GM12878 (cell line): ENCODE data around the gene COL5A1. TPM values are rescaled to one million over a fixed set of nuclear protein-coding genes. Genes with fewer than 3 reads are reported as not detected.

Experiments
- ATAC-seq: fragments of 200-7000 bp; cut with Tn5 transposase; 3 replicates; pipeline ENCODE4 v1.9.1; 2020; ENCODE audit warnings: mild to moderate bottlenecking, moderate library complexity
- BruUV-seq: library from RNA; stranded (reverse); fragments of 400-500 nt; replicated peaks from 2 replicates; lab custom pipeline; 2021; lab: Mats Ljungman, UMichigan
- CTCF ChIA-PET: fragments of 300-600 bp; sonication (Branson Sonifier 250); formaldehyde crosslinking; extraction: SDS; loops from one replicate; lab custom pipeline; 2021; ENCODE audit warnings: inconsistent platforms; lab: Yijun Ruan, JAX
- POLR2A ChIA-PET: fragments of 350-600 bp; formaldehyde crosslinking; extraction: SDS; loops from one replicate; lab custom pipeline; 2021; ENCODE audit warnings: inconsistent platforms; lab: Charles Lee
- RAD21 ChIA-PET: fragments of 300-600 bp; sonication (Branson Sonifier 250); formaldehyde crosslinking; loops from one replicate; lab custom pipeline; 2023; ENCODE audit warnings: antibody characterized with exemption; ENCODE audit not compliant: unreplicated experiment; lab: Charles Lee
- SMC1A ChIA-PET: fragments of 300-600 bp; sonication (Branson Sonifier 250); formaldehyde crosslinking; loops from one replicate; lab custom pipeline; 2023; ENCODE audit not compliant: unreplicated experiment, uncharacterized antibody; lab: Charles Lee
- DNase-seq: peaks from one replicate; pipeline ENCODE4 v3.0.0-alpha.2; 2011; ENCODE audit warnings: low read depth, low spot score
- FAIRE-seq: peaks from 3 replicates; lab custom pipeline; 2011; peaks lifted over from hg19 to GRCh38; lab: Jason Lieb, UNC
- H2AFZ ChIP-seq: 2 replicates; pipeline ENCODE4 v1.6.0; 2011; ENCODE audit warnings: low read depth, low read length, control low read depth; ENCODE audit not compliant: control insufficient read depth
- H3K27ac ChIP-seq: 2 replicates; pipeline ENCODE4 v1.5.1; 2011; ENCODE audit warnings: control low read depth; ENCODE audit not compliant: control insufficient read depth, insufficient read depth
- H3K27me3 ChIP-seq, 2 experiments: replicated peaks in 1 of 2; 2 replicates each; pipeline versions ENCODE4 v1.6.0 to v1.6.1; 2011; ENCODE audit warnings: low read length in 1 of 2; ENCODE audit not compliant: control insufficient read depth in 2 of 2, insufficient read depth in 2 of 2
- H3K36me3 ChIP-seq, 2 experiments: 2 replicates each; pipeline ENCODE4 v1.5.1; 2011; ENCODE audit warnings: low read length in 1 of 2; ENCODE audit not compliant: control insufficient read depth in 2 of 2, insufficient read depth in 2 of 2
- H3K4me1 ChIP-seq: 2 replicates; pipeline ENCODE4 v1.6.1; 2011; ENCODE audit warnings: mild to moderate bottlenecking, low read length, moderate library complexity, mixed read lengths; ENCODE audit not compliant: control insufficient read depth, insufficient read depth
- H3K4me2 ChIP-seq: 2 replicates; pipeline ENCODE4 v1.6.0; 2011; ENCODE audit warnings: control low read depth; ENCODE audit not compliant: control insufficient read depth, insufficient read depth
- H3K4me3 ChIP-seq: fragments of 200-600 bp; sonication (generic); 2 replicates; pipeline ENCODE4 v1.5.1; 2016
- H3K79me2 ChIP-seq: 2 replicates; pipeline ENCODE4 v1.6.0; 2011; ENCODE audit warnings: low read length; ENCODE audit not compliant: control insufficient read depth, insufficient read depth
- H3K9ac ChIP-seq: 2 replicates; pipeline ENCODE4 v1.8.0; 2011; ENCODE audit warnings: low read length, control low read depth, mixed read lengths; ENCODE audit not compliant: control insufficient read depth, insufficient read depth
- H3K9me3 ChIP-seq: replicated peaks from 3 replicates; pipeline ENCODE4 v1.5.1; 2011; ENCODE audit warnings: mild to moderate bottlenecking, low read length; ENCODE audit not compliant: control insufficient read depth, insufficient read depth
- H4K20me1 ChIP-seq: 2 replicates; pipeline ENCODE4 v1.6.0; 2011; ENCODE audit not compliant: control insufficient read depth, insufficient read depth
- LARP7 ChIP-seq: fragments of 450-650 bp; IDR thresholded peaks from 2 replicates; pipeline ENCODE4 v1.6.1; 2017; ENCODE audit warnings: mild to moderate bottlenecking
- MYB ChIP-seq: fragments of 150-350 bp; IDR thresholded peaks from 2 replicates; pipeline ENCODE4 v1.6.1; 2014; ENCODE audit warnings: mild to moderate bottlenecking, low read depth, low read length, borderline replicate concordance
- TCF3 ChIP-seq: IDR thresholded peaks from 2 replicates; pipeline ENCODE4 v1.6.1; 2012; ENCODE audit warnings: low read depth, mild to moderate bottlenecking, low read length, borderline replicate concordance; ENCODE audit not compliant: insufficient read depth
- ZZZ3 ChIP-seq: IDR thresholded peaks from 2 replicates; pipeline ENCODE4 v1.6.1; 2011; ENCODE audit warnings: low read depth; ENCODE audit not compliant: control insufficient read depth, insufficient read length
- WGBS: methylation state at CpG from one replicate; pipeline ENCODE4 v1.1.6; 2016; ENCODE audit warnings: low lambda C conversion rate; ENCODE audit not compliant: insufficient replicate concordance, insufficient coverage; ENCODE audit errors: missing lambda C conversion rate; 5-methylcytosine and 5-hydroxymethylcytosine counted together
- in situ Hi-C: fragments of 300-500 bp; cut with MboI; formaldehyde crosslinking; loops from 9 replicates; pipeline ENCODE4 v1.14.3; 2018; ENCODE audit warnings: mixed read lengths
- intact Hi-C: fragments of 100-400 bp; cut with micrococcal nuclease; formaldehyde crosslinking; loops from one replicate; pipeline ENCODE4 v1.14.2; 2022; ENCODE audit not compliant: unreplicated experiment
- polyA plus RNA-seq, 11 experiments: library from polyadenylated mRNA; depleted of rRNA in 4 of 11; unstranded in 6 of 11; stranded (reverse) in 5 of 11; fragments of >200 nt; fragmentation: Nextera tagmentation in 4 of 11; fragmentation: Illumina TruSeq in 1 of 11; extraction: Ambion mirVana in 4 of 11; extraction: Trizol in 1 of 11; gene quantifications; 1 replicate in 1 of 11; 2 replicates in 10 of 11; pipeline versions ENCODE4 v1.2.1 to v1.2.3, GENCODE V29; 2011 to 2016; ENCODE audit warnings: inconsistent platforms in 2 of 11, missing spikeins in 2 of 11, low read depth in 1 of 11
- total RNA-seq, 4 experiments: library from RNA; depleted of rRNA in 3 of 4; stranded (reverse); fragments of >200 nt in 3 of 4; fragmentation: Illumina TruSeq in 1 of 4; extraction: Trizol in 1 of 4; gene quantifications; 2 replicates each; pipeline versions ENCODE4 v1.2.1 to v1.2.3, GENCODE V29; 2013 to 2021
- TF ChIP-seq, protein P1 (sequence below): fragments of 450-650 bp; conservative IDR thresholded peaks from 2 replicates; pipeline ENCODE4 v1.6.1; 2017; ENCODE audit warnings: mild to moderate bottlenecking, moderate library complexity
- TF ChIP-seq, protein P2 (sequence below): fragments of 450-650 bp; IDR thresholded peaks from 2 replicates; pipeline ENCODE4 v1.6.1; 2016; ENCODE audit warnings: mild to moderate bottlenecking

Gene COL5A1
- total and polyA plus RNA-seq, 10 of the 15 experiments (the other 5 are each of a cell fraction or from before 2014, with no cell fraction given) = under 0.01 to 0.15 (median 0.13) TPM; not detected in 4

DNA sequence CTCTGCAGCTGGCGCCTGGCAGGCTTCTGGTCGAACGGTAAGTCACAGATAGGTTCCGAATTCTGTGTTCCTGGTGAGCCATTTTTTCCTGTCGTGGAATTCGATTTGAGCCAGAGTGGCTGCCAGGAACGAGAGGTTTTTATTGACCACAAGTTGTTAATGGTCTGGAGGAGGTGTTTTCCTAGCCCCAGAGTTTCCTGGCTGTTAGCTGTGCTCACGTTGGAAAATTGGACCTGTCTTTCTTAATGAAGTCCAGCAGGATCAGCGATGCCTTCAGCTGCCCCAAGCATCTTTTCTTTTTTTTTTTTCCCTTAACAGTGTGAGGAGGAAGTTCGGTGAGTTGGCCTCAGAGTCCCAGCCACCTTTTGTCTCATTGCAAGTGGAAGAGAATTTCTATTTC lies 62.9 kb downstream of the COL5A1 start:
- Histone ChIP-seq H3K27ac (no peak overlapping the region), H3K4me1 (no peaks in the 10 kb centered on the region), H3K27me3 (no peaks in the 10 kb centered on the region; a peak in 1 of 4 replicates), H4K20me1 (no peaks in the 10 kb centered on the region), H3K4me2 (no peak overlapping the region), H3K9me3 (no peaks in the 10 kb centered on the region), H3K36me3 (no peaks in the 10 kb centered on the region), H3K4me3 (no peak overlapping the region), H3K9ac (no peak overlapping the region), H2AFZ (no peak overlapping the region), H3K79me2 (no peaks in the 10 kb centered on the region)
- no TSS peak for BruUV-seq
- SMC1A ChIA-PET = no interaction called here
- CTCF ChIA-PET = no interaction called here
- intact Hi-C loops = no loop called here
- DNase-seq (no peak), FAIRE-seq (no peak), ATAC-seq (no peak)
- WGBS = 21% methylated on average over 9 of the region's 10 CpGs
- RAD21 ChIA-PET = no interaction called here
- TF ChIP-seq LARP7 (no peak), TCF3 (no peak), MYB (no peak), ZZZ3 (no peak)
- TF ChIP-seq, protein P1, sequence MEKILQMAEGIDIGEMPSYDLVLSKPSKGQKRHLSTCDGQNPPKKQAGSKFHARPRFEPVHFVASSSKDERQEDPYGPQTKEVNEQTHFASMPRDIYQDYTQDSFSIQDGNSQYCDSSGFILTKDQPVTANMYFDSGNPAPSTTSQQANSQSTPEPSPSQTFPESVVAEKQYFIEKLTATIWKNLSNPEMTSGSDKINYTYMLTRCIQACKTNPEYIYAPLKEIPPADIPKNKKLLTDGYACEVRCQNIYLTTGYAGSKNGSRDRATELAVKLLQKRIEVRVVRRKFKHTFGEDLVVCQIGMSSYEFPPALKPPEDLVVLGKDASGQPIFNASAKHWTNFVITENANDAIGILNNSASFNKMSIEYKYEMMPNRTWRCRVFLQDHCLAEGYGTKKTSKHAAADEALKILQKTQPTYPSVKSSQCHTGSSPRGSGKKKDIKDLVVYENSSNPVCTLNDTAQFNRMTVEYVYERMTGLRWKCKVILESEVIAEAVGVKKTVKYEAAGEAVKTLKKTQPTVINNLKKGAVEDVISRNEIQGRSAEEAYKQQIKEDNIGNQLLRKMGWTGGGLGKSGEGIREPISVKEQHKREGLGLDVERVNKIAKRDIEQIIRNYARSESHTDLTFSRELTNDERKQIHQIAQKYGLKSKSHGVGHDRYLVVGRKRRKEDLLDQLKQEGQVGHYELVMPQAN = no peak
- TF ChIP-seq, protein P2, sequence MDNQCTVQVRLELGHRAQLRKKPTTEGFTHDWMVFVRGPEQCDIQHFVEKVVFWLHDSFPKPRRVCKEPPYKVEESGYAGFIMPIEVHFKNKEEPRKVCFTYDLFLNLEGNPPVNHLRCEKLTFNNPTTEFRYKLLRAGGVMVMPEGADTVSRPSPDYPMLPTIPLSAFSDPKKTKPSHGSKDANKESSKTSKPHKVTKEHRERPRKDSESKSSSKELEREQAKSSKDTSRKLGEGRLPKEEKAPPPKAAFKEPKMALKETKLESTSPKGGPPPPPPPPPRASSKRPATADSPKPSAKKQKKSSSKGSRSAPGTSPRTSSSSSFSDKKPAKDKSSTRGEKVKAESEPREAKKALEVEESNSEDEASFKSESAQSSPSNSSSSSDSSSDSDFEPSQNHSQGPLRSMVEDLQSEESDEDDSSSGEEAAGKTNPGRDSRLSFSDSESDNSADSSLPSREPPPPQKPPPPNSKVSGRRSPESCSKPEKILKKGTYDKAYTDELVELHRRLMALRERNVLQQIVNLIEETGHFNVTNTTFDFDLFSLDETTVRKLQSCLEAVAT = no peak
- in situ Hi-C loops = no loop called here
- POLR2A ChIA-PET = no interaction called here
